Activated naive CD8-positive, alpha-beta T cell (primary cell): ENCODE results near the gene EID3.
A peak's percentile ranks its signal among the peaks of the same experiment; 100 is the strongest.
"Not testable (repeated sequence)": the region's sequence is repeated elsewhere in the genome, so short reads cannot be mapped to it uniquely, and the experiment has no call there.

Experiments used
- H3K27ac Mint-ChIP-seq: one replicate; pipeline ENCODE4 v1.8.0; 2021; ENCODE audit warnings: mixed read lengths
- H3K27me3 Mint-ChIP-seq: one replicate; pipeline ENCODE4 v1.8.0; 2021; ENCODE audit warnings: mixed read lengths
- H3K36me3 Mint-ChIP-seq: one replicate; pipeline ENCODE4 v1.8.0; 2021; ENCODE audit warnings: mixed read lengths
- H3K4me1 Mint-ChIP-seq: one replicate; pipeline ENCODE4 v1.8.0; 2021; ENCODE audit warnings: low read depth, mixed read lengths
- H3K4me3 Mint-ChIP-seq: one replicate; pipeline ENCODE4 v1.8.0; 2021; ENCODE audit warnings: mild to moderate bottlenecking, mixed read lengths
- H3K9me3 Mint-ChIP-seq: one replicate; pipeline ENCODE4 v1.8.0; 2021; ENCODE audit warnings: low read depth, mixed read lengths

The EID3 gene

DNA sequence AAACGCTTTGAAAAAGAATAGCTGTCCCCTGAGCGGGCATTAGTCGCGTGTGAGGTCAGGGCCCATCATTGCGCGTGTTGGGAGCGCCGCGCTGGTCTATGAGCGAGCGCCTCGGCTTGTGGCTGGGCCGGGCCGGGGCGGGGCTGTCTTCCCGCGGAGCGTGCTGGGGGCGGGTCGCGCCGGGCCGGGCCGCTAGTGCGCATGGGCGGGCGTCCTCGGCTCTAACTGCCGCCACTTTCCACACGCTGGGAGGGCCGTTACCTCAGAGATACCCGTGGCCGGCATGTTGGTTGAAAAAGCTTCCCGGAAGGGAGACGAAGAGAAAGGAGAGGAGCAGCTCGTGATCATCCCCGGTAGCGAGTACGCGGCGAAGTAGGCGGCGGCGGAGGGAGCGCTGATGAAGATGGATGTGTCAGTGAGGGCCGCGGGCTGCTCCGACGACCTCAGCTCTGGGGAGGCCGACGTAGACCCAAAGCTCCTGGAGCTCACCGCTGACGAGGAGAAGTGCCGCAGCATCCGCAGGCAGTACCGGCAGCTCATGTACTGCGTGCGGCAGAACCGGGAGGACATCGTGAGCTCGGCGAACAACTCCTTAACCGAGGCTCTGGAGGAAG, at the start of gene EID3:
Gene EID3, plus strand, starts transcription at position 202 of the 614 bp plus-strand sequence. Its CDS starts 196 bp downstream, at position 398.
- Mint-ChIP-seq H3K4me1 (peaks cover 64% of the 10 kb centered on the region), H3K27me3 (no peaks in the 10 kb centered on the region), H3K9me3 (no peaks in the 10 kb centered on the region), H3K27ac (peak within 1 kb of the TSS; percentile 95), H3K4me3 (peak within 1 kb of the TSS; percentile 85), H3K36me3 (peaks cover 18% of the 10 kb centered on the region)

DNA sequence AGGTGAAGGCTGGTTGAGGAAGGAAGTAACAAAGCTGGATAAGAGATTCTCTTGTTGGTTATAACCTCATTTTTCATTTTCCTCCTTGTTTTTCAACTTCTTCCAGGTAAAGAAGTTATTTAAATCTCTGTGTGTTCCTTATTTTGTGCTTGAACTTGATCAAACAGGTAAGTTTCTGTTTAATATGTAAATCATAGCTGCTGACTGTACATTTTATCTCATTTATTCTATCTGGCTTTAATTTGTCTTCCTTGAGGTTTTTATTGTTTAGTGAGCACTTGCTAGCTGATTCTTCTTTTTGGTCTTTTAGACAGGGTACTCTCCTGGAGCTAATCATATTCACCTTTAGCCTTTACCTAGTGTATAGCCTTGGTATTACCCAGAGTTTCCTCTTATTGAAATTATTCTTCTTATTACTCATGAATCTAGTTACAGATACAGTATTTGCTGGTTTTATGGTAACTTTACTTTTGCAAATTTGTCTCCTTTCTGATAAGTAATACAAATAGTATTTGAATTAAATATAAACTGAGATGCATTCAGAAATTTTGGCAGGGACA, 45.5 kb upstream of the EID3 start:
- no peak overlapping the region for H3K4me3 Mint-ChIP-seq
- H3K9me3 Mint-ChIP-seq = no peaks in the 10 kb centered on the region
- H3K36me3 Mint-ChIP-seq = no peaks in the 10 kb centered on the region
- no peaks in the 10 kb centered on the region for H3K27me3 Mint-ChIP-seq
- no peak overlapping the region for H3K27ac Mint-ChIP-seq
- no peaks in the 10 kb centered on the region for H3K4me1 Mint-ChIP-seq

DNA sequence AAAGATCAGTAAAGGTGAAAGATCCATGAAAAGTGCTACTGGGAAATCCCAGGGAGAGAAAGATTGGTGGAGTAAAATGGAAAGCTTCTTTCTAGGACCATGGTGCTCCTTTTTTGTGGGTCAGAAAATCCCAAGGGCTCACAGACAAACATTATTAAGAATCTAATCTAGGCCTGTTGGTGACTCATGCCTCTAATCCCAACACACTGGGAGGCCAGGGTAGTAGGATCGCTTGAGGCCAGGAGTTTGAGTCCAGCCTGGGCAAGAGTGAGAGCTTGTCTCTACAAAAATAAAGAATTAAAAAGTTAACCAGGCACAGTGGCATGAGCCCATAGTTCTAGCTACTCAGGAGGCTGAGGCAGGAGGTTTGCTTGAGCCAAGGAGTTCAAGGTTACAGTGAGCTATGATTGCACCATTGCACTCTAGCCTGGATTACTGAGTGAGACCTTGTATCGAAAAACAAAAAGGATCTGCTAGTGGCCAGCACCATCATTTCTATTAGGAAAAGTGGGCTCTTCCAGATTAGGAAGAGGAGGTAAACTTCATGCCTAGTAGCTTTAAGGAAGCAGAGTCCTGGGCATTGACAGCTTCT, 45.0 kb upstream of the EID3 start:
- Mint-ChIP-seq H3K36me3 (no peaks in the 10 kb centered on the region), H3K27ac (no peak overlapping the region), H3K27me3 (no peaks in the 10 kb centered on the region), H3K9me3 (no peaks in the 10 kb centered on the region), H3K4me3 (no peak overlapping the region), H3K4me1 (no peaks in the 10 kb centered on the region)

DNA sequence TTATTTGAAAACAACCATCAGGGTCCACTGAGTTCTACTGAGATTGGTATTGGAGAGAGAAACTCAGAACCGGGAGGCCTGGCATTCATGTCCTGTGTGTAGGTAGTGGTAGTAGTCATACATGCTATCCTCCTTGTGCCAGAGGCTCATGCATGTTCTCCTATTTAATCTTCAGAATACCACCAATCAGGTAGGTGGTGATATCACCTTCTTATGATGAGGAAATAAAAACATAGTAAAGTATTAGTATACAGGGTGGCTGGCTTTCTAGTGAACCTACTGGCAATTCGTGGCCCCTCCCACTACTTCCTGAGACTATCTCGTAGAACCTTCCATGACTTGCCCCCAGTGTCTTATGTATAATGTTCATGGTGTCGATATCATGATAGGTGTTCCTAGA, 40.5 kb upstream of the EID3 start:
- Mint-ChIP-seq H3K27me3 (no peaks in the 10 kb centered on the region), H3K27ac (no peak overlapping the region), H3K36me3 (no peaks in the 10 kb centered on the region), H3K4me1 (no peaks in the 10 kb centered on the region), H3K9me3 (no peaks in the 10 kb centered on the region), H3K4me3 (no peak overlapping the region)

DNA sequence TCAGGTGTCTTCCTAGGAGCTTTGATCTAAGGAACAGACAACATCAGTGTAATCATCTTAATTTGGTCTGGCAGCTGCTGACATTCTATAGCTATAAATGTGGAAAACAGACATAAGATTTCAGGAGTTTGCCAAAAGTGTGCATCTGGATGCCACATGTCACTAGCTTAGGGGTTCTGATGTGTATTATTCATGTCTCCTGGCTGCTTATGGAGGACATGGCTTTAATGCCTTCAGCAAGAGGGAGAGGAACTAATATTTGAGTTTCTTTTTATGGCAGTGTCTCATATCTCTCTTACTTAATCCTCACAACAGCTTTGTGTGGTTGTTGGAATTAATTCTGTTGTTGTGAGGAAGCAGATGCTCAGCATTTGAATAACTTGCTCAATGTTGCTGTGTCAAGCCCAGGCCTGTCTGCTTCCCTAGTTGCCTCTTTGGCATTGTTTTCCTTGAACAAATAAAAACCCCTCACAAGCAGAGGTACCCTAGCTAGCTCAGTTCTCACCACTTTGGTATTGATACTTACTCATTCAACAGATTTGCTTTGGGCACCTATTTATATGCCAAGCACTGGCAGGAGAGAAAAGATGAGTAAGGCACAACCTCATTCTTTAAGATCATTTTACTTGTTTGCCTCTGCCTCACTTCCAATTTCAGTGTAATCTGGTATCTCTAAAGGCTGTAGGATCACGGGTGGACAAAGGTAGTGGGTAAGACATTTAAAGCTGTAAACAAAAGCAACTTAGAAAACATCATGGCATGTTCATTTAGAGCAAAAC, 39.8 kb upstream of the EID3 start:
- no peak overlapping the region for H3K4me3 Mint-ChIP-seq
- no peaks in the 10 kb centered on the region for H3K27me3 Mint-ChIP-seq
- no peaks in the 10 kb centered on the region for H3K9me3 Mint-ChIP-seq
- H3K36me3 Mint-ChIP-seq = no peaks in the 10 kb centered on the region
- H3K27ac Mint-ChIP-seq = no peak overlapping the region
- H3K4me1 Mint-ChIP-seq = no peaks in the 10 kb centered on the region

DNA sequence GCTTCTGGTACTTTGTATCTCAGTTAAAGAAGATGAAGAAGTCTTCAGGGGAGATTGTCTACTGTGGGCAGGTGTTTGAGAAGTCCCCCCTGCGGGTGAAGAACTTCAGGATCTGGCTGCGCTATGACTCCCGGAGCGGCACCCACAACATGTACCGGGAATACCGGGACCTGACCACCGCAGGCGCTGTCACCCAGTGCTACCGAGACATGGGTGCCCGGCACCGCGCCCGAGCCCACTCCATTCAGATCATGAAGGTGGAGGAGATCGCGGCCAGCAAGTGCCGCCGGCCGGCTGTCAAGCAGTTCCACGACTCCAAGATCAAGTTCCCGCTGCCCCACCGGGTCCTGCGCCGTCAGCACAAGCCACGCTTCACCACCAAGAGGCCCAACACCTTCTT, 38.1 kb upstream of the EID3 start:
- H3K4me1 Mint-ChIP-seq, H3K4me3 Mint-ChIP-seq, H3K27me3 Mint-ChIP-seq, H3K9me3 Mint-ChIP-seq, H3K27ac Mint-ChIP-seq, H3K36me3 Mint-ChIP-seq: not testable (repeated sequence)

DNA sequence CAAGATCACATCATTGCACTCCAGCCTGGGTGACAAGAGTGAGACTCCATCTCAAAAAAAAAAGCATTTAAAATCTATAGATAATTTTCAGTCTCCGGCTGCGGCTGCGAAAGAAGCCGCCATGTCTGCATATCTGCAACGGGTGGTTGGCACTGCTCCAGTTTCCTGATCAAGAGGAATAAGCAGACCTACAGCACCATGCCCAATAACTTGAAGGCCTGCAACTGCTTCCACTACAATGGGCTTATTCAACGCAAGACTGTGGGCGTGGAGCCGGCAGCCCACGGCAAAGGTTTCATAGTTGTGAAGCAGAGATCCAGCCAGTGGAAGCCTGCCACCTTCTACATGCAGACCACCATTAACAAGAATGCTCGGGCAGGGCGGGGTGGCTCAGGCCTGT, 30.6 kb upstream of the EID3 start:
- Mint-ChIP-seq H3K27ac (no peak overlapping the region), H3K4me3 (no peak overlapping the region), H3K4me1 (peaks cover 6% of the 10 kb centered on the region), H3K36me3 (no peaks in the 10 kb centered on the region), H3K9me3 (no peaks in the 10 kb centered on the region), H3K27me3 (no peaks in the 10 kb centered on the region)

DNA sequence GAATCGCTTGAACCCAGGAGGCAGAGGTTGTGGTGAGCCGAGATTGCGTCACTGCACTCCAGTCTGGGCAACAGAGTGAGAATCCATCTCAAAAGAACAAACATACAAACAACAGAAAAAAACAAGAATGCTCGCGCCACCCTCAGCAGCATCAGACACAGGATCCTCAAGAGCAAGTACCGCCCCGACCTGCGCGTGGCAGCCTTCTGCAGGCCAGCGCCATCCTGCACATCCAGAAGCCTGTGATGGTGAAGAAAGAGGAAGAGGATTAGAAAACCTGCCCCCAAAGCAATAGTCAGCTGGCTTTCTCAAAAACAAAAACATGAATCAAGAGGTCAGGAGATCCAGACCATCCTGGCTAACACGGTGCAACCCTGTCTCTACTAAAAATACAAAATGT, 30.0 kb upstream of the EID3 start:
- Mint-ChIP-seq H3K27me3 (no peaks in the 10 kb centered on the region), H3K36me3 (no peaks in the 10 kb centered on the region), H3K27ac (no peak overlapping the region), H3K4me1 (peaks cover 6% of the 10 kb centered on the region), H3K9me3 (no peaks in the 10 kb centered on the region), H3K4me3 (no peak overlapping the region)

DNA sequence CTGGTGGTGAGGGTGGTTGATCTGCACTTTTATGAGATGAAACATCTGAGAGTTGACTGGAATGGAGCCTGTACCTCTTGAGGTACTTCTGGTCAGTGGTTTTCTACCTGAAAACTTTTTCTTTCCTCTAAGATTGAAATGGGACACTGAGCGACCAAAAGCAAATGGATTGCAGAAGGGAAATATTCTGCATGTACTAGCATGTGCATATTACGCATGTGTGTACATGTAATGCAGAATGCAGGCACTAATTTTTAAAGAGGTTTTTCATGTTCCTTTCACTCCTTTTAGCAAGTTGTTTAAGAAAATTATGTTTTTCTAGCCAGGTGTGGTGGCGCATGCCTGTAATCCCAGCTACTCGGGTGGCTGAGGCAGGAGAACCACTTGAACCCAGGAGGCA, 28.7 kb upstream of the EID3 start:
- Mint-ChIP-seq H3K4me3 (no peak overlapping the region), H3K9me3 (no peaks in the 10 kb centered on the region), H3K27ac (no peak overlapping the region), H3K36me3 (no peaks in the 10 kb centered on the region), H3K27me3 (no peaks in the 10 kb centered on the region), H3K4me1 (peaks cover 6% of the 10 kb centered on the region)

DNA sequence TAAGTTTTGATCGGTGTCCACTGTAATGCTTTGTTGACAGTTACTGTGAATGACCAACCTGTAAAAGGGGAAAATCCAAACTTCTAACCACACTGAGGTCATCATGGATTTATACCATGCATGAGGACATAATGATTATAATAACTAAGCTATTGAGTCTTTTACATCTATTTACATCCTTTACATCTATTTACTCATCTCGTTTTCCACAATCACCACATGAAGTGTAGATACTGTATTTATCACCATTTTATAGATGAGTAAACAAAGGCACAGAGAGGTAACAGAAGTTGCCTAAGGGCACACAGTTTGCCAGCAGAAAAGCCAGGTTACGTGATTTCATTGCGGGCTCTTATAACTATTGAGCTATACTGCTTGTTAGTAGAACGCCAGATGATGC, 27.9 kb upstream of the EID3 start:
- Mint-ChIP-seq H3K36me3 (no peaks in the 10 kb centered on the region), H3K27me3 (no peaks in the 10 kb centered on the region), H3K9me3 (no peaks in the 10 kb centered on the region), H3K4me3 (peak overlapping the region; percentile 38), H3K27ac (no peak overlapping the region), H3K4me1 (peaks cover 6% of the 10 kb centered on the region)

DNA sequence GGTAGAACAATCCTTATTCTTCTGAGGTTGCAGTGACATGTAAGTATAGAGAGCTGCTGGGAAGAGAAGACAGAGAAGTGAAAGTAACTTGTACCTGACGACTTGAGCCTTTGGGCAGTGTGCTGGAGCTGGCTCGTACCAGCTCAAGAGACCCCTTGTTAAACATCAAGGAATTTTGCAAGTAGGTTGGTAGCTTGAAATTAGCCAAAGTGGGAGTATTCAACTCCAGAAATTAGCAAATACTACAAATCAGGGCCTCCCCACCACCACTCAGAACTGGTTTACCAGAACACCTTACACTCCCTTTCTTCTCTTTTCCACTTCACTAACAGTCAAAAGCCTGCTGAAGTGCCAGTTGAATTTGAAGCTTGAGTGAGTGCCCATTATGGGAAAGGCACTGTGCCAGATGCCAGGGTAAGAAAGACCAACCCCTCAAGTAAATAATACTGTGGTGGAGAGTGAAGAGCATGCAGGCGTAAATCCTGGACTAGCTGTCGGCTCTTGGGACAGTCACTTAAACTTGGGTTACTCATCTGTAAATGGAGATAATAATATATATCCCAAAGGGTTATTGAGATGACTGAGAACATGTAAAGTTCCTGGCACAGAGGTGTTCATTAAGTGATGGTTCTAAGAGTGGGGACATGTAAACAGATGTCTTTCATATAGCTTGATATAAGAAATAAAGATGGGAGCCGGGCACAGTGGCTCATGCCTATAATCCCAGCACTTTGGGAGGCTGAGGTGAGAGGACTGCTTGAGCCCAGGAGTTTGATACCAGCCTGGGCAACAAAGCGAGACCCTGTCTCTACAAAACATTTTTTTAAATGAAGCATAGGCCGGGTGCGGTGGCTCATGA, 27.0 kb upstream of the EID3 start:
- Mint-ChIP-seq H3K27me3 (no peaks in the 10 kb centered on the region), H3K4me3 (peak overlapping the region; percentile 38), H3K27ac (no peak overlapping the region), H3K4me1 (peaks cover 11% of the 10 kb centered on the region), H3K36me3 (no peaks in the 10 kb centered on the region), H3K9me3 (no peaks in the 10 kb centered on the region)

DNA sequence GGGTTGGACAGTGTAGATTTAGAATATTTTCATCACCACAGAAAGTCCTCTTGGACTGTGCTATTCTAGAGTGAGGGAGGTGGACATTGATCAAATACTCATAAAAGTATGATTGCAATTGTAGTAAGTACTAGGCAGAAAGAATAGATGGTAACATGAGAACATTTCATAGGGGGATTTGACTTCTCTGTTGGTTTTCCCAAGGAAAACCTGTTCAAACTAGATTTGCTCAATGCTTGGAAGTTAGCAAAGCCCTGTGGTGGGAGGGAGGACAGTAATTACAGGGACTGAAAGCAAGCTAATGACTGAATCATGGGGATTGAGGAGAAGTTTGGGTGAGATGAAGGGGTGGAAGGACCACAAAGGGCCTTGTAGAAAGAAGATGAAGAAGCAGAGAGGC, 24.4 kb upstream of the EID3 start:
- Mint-ChIP-seq H3K36me3 (no peaks in the 10 kb centered on the region), H3K27me3 (no peaks in the 10 kb centered on the region), H3K9me3 (no peaks in the 10 kb centered on the region), H3K4me3 (no peak overlapping the region), H3K4me1 (peaks cover 11% of the 10 kb centered on the region), H3K27ac (no peak overlapping the region)

DNA sequence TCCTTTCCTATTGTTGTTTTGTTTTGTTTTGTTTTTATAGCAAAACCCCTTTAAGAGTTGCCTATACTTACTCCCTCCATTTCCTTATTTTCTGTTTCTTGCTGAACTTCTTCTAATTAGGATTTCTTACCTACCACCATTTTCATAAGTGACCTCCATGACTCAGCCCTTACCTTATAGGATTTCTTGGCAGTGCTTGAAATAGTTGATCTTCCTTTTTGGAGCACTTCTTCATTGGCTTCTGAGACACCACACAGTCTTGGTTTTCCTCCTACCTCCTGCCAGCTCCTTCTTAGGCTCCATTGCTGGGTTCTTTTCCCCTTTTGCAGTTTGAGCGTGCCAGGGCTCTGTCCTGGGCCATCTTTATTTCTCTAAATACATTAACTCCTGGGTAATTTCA, 23.4 kb upstream of the EID3 start:
- Mint-ChIP-seq H3K4me3 (no peak overlapping the region), H3K27me3 (no peaks in the 10 kb centered on the region), H3K9me3 (no peaks in the 10 kb centered on the region), H3K27ac (no peak overlapping the region), H3K4me1 (peaks cover 14% of the 10 kb centered on the region), H3K36me3 (no peaks in the 10 kb centered on the region)

DNA sequence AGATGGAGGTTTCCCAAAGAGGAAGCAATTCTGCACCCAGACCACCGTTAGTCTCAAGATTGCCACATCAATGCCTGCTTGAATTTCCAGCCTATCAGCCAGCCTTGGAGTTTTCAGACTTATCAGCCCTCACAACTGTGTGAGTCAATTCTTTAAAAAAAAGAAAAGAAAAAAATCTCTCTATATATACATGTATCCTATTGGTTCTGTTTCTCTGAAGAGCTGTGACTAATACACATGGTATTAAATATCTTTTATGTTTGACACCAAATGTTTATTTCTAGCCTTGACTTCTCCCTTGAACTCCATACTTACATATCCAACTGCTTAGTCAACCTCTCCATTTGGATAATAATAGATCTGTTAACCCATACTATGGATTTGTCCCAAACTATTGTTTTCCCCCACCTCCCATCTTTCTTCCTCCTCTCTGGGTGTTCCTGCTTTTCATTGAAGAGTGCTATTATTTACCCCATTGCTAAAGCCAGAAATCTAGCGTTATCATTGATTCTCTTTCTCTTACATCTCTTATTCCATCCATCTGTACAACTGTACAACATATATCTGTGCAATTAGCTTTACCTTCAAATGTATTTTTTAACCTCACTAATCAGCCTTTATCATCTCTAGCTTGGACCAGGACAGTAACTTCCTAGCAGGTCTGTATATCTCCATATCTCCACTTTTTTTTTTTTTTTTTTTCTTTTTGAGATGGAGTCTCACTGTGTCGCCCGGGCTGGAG, 22.7 kb upstream of the EID3 start:
- H3K36me3 Mint-ChIP-seq = no peaks in the 10 kb centered on the region
- H3K4me1 Mint-ChIP-seq = peaks cover 16% of the 10 kb centered on the region
- no peaks in the 10 kb centered on the region for H3K27me3 Mint-ChIP-seq
- H3K4me3 Mint-ChIP-seq = no peak overlapping the region
- no peak overlapping the region for H3K27ac Mint-ChIP-seq
- H3K9me3 Mint-ChIP-seq = no peaks in the 10 kb centered on the region
